Measurements from ENCODE around the gene GAB3. TPM values are rescaled to one million over a fixed set of nuclear protein-coding genes. Genes with fewer than 3 reads are reported as not detected.
"Not testable (repeated sequence)": the region's sequence is repeated elsewhere in the genome, so short reads cannot be mapped to it uniquely, and the experiment has no call there.

The GAB3 gene
- total RNA-seq, 1 donor from 2014 or later = 1.1 TPM

DNA sequence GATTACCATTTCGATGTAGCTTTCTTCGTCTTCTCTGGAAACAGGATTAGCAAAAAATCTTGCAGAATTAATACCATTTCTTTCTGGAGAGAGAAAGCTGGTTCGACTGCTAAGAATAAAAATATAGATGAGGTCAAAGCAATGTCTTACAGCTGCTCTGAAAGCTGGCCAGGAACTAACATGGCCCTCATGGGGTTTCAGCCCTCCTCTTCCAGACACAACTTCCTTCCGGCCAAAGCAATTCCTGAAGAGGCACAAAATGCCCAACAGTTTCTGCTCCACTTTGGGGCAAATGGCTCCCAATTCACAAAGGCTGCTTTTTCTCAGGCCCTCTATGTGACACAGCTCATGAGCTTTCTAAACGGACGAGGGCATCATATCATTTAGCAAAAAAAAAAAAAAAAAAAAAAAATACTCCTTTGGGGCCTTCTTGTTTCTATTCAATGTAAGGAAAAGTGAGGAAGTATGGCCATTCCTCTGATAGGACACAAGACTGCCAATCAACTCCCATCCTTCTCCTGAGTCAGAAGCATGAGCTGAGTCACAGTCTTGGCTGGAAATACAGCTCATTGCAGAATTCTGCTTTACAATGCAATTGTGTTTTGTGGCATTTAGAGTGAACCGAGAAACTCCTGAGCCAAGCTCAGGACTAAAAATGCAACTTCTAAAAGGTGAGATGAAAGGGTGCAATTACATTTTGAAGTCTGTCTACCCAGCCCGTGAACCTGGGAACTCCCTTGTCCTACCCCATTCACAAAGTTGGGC is 54.8 kb downstream of the GAB3 start:
- Mint-ChIP-seq H3K4me1 (ENCODE audit: unreplicated experiment) (peaks cover 5% of the 10 kb centered on the region), H3K27me3 (ENCODE audit: unreplicated experiment) (no peaks in the 10 kb centered on the region), H3K9me3 (ENCODE audit: unreplicated experiment) (peaks cover 21% of the 10 kb centered on the region), H3K4me3 (ENCODE audit: unreplicated experiment) (no peak overlapping the region), H3K27ac (ENCODE audit: unreplicated experiment) (no peak overlapping the region), H3K36me3 (ENCODE audit: unreplicated experiment) (no peaks in the 10 kb centered on the region)
- TF ChIP-seq, protein P1, sequence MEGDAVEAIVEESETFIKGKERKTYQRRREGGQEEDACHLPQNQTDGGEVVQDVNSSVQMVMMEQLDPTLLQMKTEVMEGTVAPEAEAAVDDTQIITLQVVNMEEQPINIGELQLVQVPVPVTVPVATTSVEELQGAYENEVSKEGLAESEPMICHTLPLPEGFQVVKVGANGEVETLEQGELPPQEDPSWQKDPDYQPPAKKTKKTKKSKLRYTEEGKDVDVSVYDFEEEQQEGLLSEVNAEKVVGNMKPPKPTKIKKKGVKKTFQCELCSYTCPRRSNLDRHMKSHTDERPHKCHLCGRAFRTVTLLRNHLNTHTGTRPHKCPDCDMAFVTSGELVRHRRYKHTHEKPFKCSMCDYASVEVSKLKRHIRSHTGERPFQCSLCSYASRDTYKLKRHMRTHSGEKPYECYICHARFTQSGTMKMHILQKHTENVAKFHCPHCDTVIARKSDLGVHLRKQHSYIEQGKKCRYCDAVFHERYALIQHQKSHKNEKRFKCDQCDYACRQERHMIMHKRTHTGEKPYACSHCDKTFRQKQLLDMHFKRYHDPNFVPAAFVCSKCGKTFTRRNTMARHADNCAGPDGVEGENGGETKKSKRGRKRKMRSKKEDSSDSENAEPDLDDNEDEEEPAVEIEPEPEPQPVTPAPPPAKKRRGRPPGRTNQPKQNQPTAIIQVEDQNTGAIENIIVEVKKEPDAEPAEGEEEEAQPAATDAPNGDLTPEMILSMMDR (IDR thresholded peaks at IDR 0.05) = no peak
- DNase-seq (ENCODE audit: extremely low spot score, unreplicated experiment) = no peak

DNA sequence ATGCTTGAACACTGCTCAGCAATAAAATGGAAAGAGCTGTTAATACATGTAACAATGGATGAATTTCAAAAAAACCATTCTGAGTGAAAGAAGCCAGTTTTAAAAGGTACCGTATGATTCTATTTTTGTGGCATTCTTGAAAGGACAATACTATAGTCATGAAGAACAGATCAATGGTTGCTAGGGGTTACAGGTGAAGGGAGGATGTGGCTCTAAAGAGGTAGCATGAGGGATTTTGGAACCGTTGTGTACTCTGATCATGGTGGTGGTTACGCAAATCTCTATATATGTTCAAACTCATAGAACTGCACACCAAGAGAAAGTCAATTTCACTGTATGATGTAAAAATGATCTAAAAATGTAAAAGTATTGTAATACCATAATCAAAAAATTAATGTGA is 57.5 kb downstream of the GAB3 start:
- Mint-ChIP-seq H3K9me3 (ENCODE audit: unreplicated experiment) (peaks cover 20% of the 10 kb centered on the region), H3K27ac (ENCODE audit: unreplicated experiment) (peak overlapping the region; percentile 8)
- TF ChIP-seq, protein P1 (IDR thresholded peaks at IDR 0.05) = no peak

GRCh38 chrX:154690438-154690837 is 60.4 kb downstream of the GAB3 start:
- not testable (repeated sequence) for H3K27me3 Mint-ChIP-seq (ENCODE audit: unreplicated experiment); H3K4me1 Mint-ChIP-seq (ENCODE audit: unreplicated experiment); H3K27ac Mint-ChIP-seq (ENCODE audit: unreplicated experiment); H3K36me3 Mint-ChIP-seq (ENCODE audit: unreplicated experiment); DNase-seq (ENCODE audit: extremely low spot score, unreplicated experiment); H3K4me3 Mint-ChIP-seq (ENCODE audit: unreplicated experiment)
- peaks cover 22% of the 10 kb centered on the region for H3K9me3 Mint-ChIP-seq (ENCODE audit: unreplicated experiment)

More for the DNA sequence above, 57.5 kb downstream of the GAB3 start:
- Mint-ChIP-seq H3K4me1 (ENCODE audit: unreplicated experiment) (peaks cover 5% of the 10 kb centered on the region), H3K27me3 (ENCODE audit: unreplicated experiment) (no peaks in the 10 kb centered on the region), H3K36me3 (ENCODE audit: unreplicated experiment) (no peaks in the 10 kb centered on the region), H3K4me3 (ENCODE audit: unreplicated experiment) (no peak overlapping the region)
- DNase-seq (ENCODE audit: extremely low spot score, unreplicated experiment) = no peak

- not testable (repeated sequence) for H3K4me3 Mint-ChIP-seq (ENCODE audit: unreplicated experiment); H3K27ac Mint-ChIP-seq (ENCODE audit: unreplicated experiment); H3K36me3 Mint-ChIP-seq (ENCODE audit: unreplicated experiment); DNase-seq (ENCODE audit: extremely low spot score, unreplicated experiment); H3K4me1 Mint-ChIP-seq (ENCODE audit: unreplicated experiment)
- peaks cover 20% of the 10 kb centered on the region for H3K9me3 Mint-ChIP-seq (ENCODE audit: unreplicated experiment)
- H3K27me3 Mint-ChIP-seq (ENCODE audit: unreplicated experiment) = peaks cover 15% of the 10 kb centered on the region
These were observed 78.8 kb downstream of the GAB3 start for GRCh38 chrX:154672084-154672483.

- DNase-seq (ENCODE audit: extremely low spot score, unreplicated experiment); H3K27ac Mint-ChIP-seq (ENCODE audit: unreplicated experiment); H3K36me3 Mint-ChIP-seq (ENCODE audit: unreplicated experiment); H3K4me1 Mint-ChIP-seq (ENCODE audit: unreplicated experiment); H3K4me3 Mint-ChIP-seq (ENCODE audit: unreplicated experiment): not testable (repeated sequence)
- Mint-ChIP-seq H3K27me3 (ENCODE audit: unreplicated experiment) (peaks cover 19% of the 10 kb centered on the region), H3K9me3 (ENCODE audit: unreplicated experiment) (peaks cover 20% of the 10 kb centered on the region)
These were observed 80.0 kb downstream of the GAB3 start for GRCh38 chrX:154670848-154671247.

DNA sequence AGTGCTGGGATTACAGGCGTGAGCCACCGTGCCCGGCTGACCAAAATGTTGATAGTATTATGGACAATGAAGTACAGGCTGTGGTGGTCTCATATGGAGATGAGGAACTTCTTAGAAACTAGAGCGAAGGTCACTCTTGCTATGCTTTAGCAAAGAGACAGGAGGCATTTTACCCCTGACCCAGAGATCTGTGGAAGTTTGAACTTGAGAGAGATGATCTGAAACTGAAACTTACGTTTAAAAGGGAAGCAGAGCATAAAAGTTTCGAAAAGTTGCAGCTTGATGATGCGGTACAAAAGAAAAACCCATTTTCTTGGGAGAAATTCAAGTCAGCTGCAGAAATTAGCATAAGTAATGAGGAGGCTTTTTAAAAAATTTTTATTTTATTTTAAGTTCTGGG is 89.0 kb downstream of the GAB3 start:
- DNase-seq (ENCODE audit: extremely low spot score, unreplicated experiment) = no peak
- Mint-ChIP-seq H3K36me3 (ENCODE audit: unreplicated experiment) (no peaks in the 10 kb centered on the region), H3K27ac (ENCODE audit: unreplicated experiment) (no peak overlapping the region), H3K27me3 (ENCODE audit: unreplicated experiment) (peaks cover 10% of the 10 kb centered on the region), H3K9me3 (ENCODE audit: unreplicated experiment) (no peaks in the 10 kb centered on the region), H3K4me1 (ENCODE audit: unreplicated experiment) (no peaks in the 10 kb centered on the region), H3K4me3 (ENCODE audit: unreplicated experiment) (no peak overlapping the region)
- TF ChIP-seq, protein P1 (IDR thresholded peaks at IDR 0.05) = no peak

All from osteocyte (in vitro differentiated cells).